Endodermal cell (in vitro differentiated cells): ENCODE results near the gene RABGAP1L. TPM values are rescaled to one million over a fixed set of nuclear protein-coding genes. Genes with fewer than 3 reads are reported as not detected.
"Not testable (repeated sequence)": the region's sequence is repeated elsewhere in the genome, so short reads cannot be mapped to it uniquely, and the experiment has no call there.

Experiments
- DNase-seq: peaks from one replicate; pipeline ENCODE4 v3.0.0-alpha.2; 2017
- H3K27ac ChIP-seq: 2 replicates; pipeline ENCODE4 v1.5.1; 2013; ENCODE audit warnings: mild to moderate bottlenecking, low read depth, low read length, moderate library complexity
- H3K27me3 ChIP-seq: 2 replicates; pipeline ENCODE4 v1.6.1; 2013; ENCODE audit warnings: mild to moderate bottlenecking, low read length, moderate library complexity; ENCODE audit not compliant: insufficient read depth, control insufficient read depth, poor library complexity, severe bottlenecking
- H3K36me3 ChIP-seq: 2 replicates; pipeline ENCODE4 v1.7.0; 2013; ENCODE audit warnings: mild to moderate bottlenecking, low read length, moderate library complexity; ENCODE audit not compliant: control insufficient read depth, insufficient read depth
- H3K4me1 ChIP-seq: one replicate; pipeline ENCODE4 v1.7.0; 2013; ENCODE audit warnings: low read length; ENCODE audit not compliant: control insufficient read depth, insufficient read depth
- H3K4me3 ChIP-seq: 2 replicates; pipeline ENCODE4 v1.5.1; 2013; ENCODE audit warnings: mild to moderate bottlenecking, low read length, moderate library complexity
- H3K9ac ChIP-seq: 2 replicates; pipeline ENCODE4 v1.6.1; 2013; ENCODE audit warnings: mild to moderate bottlenecking, low read length, moderate library complexity; ENCODE audit not compliant: poor library complexity, severe bottlenecking; ENCODE audit errors: extremely low read depth
- H3K9me3 ChIP-seq: 2 replicates; pipeline ENCODE4 v1.6.1; 2013; ENCODE audit warnings: mild to moderate bottlenecking, low read length, moderate library complexity; ENCODE audit not compliant: control insufficient read depth
- H3K27ac Mint-ChIP-seq: 2 replicates; pipeline ENCODE4 v1.8.0; 2020; ENCODE audit warnings: mixed read lengths
- H3K27me3 Mint-ChIP-seq: 2 replicates; pipeline ENCODE4 v1.8.0; 2021; ENCODE audit warnings: mild to moderate bottlenecking, mixed read lengths; ENCODE audit not compliant: insufficient read depth
- H3K36me3 Mint-ChIP-seq: 2 replicates; pipeline ENCODE4 v1.8.0; 2020; ENCODE audit warnings: low read depth, mixed read lengths
- H3K4me1 Mint-ChIP-seq: 2 replicates; pipeline ENCODE4 v1.8.0; 2020; ENCODE audit warnings: mixed read lengths
- H3K4me3 Mint-ChIP-seq: 2 replicates; pipeline ENCODE4 v1.8.0; 2020; ENCODE audit warnings: mild to moderate bottlenecking, moderate library complexity, mixed read lengths
- H3K9me3 Mint-ChIP-seq: 2 replicates; pipeline ENCODE4 v1.8.0; 2020; ENCODE audit warnings: mild to moderate bottlenecking, mixed read lengths
- CTCF ChIP-seq: fragments of 200-600 bp; sonication (generic); conservative IDR thresholded peaks from 2 replicates; pipeline ENCODE4 v1.5.0; 2021; ENCODE audit warnings: antibody characterized with exemption, mild to moderate bottlenecking
- WGBS, 2 experiments: methylation state at CpG; one replicate each; pipeline versions ENCODE4 v1.1.5 to v1.1.7; 2013; ENCODE audit warnings: missing lambda C conversion rate in 2 of 2, mixed read lengths in 1 of 2; ENCODE audit not compliant: insufficient coverage in 1 of 2, insufficient read length in 1 of 2; 5-methylcytosine and 5-hydroxymethylcytosine counted together
- total RNA-seq, 2 donors: library from RNA; stranded (reverse); fragmentation: NEBNext Ultra II Directional in 1 of 2; extraction: Animal tissue kit (Norgen Biotek cat#: 25700) in 1 of 2; gene quantifications; 2 replicates in 1 of 2; 3 replicates in 1 of 2; pipeline ENCODE4 v1.2.1, GENCODE V29; 2021

Gene RABGAP1L
- total RNA-seq, 2 donors from 2014 or later, result 32.5 to 36.9 TPM

DNA sequence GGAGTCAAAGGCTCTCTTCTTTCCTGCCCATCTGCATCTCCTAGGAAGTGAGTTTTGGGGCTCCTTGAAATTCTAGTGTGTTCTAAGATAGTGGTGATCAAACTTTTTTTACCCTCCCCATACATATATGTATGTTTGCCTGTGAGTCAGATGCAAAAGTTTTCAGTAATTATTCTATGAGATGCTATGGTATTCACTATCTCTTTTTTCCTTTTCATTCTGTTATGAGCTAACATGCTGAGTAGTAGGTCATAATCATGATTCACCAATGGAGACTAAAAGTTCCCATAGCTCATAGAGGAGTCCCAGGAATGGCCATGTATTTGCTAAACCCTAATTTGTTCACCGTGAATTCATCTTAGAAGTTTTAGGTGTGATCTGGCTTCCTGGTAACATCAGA lies 424.0 kb downstream of the RABGAP1L start:
- Mint-ChIP-seq H3K27me3 (no peaks in the 10 kb centered on the region), H3K4me3 (no peak overlapping the region), H3K9me3 (peaks cover 30% of the 10 kb centered on the region), H3K4me1 (no peaks in the 10 kb centered on the region), H3K36me3 (no peaks in the 10 kb centered on the region), H3K27ac (no peak overlapping the region)
- no peak overlapping the region for H3K9ac ChIP-seq
- no peak for TF ChIP-seq CTCF
- no peaks in the 10 kb centered on the region for H3K27me3 ChIP-seq
- no peak overlapping the region for H3K27ac ChIP-seq
- H3K4me1 ChIP-seq, result no peaks in the 10 kb centered on the region
- H3K4me3 ChIP-seq, result no peak overlapping the region
- DNase-seq, result no peak
- peaks cover 11% of the 10 kb centered on the region for H3K9me3 ChIP-seq
- 86 to 88% methylated on average over 1 of the region's 1 CpG for WGBS, 2 experiments
- no peaks in the 10 kb centered on the region for H3K36me3 ChIP-seq

- H3K4me3 Mint-ChIP-seq, result no peak overlapping the region
Observed at GRCh38 chr1:174584071-174584470, 424.8 kb downstream of the RABGAP1L start.

DNA sequence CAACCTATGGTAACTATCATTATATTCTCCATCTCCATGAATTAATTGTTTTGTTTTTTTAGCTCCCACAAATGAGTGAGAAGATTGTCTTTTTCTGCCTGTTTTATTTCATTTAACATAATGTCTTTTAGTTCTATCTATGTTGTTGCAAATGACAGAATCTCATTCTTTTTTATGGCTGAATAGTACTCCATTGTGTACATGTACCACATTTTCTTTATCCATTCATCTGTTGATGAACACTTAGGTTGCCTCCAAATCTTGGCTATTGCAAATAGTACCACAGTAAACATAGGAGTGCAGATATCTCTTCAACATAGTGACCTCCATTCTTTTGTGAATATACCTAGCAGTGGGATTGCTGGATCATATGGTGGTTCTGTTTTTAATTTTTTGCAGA lies 429.3 kb downstream of the RABGAP1L start:
- not testable (repeated sequence) for DNase-seq, H3K36me3 Mint-ChIP-seq, H3K9me3 ChIP-seq, H3K4me1 Mint-ChIP-seq, H3K27ac ChIP-seq, H3K27me3 Mint-ChIP-seq, H3K27ac Mint-ChIP-seq, H3K36me3 ChIP-seq, H3K4me1 ChIP-seq, H3K4me3 ChIP-seq, H3K4me3 Mint-ChIP-seq, H3K9ac ChIP-seq, H3K27me3 ChIP-seq
- peaks cover 25% of the 10 kb centered on the region for H3K9me3 Mint-ChIP-seq

More at GRCh38 chr1:174584071-174584470, 424.8 kb downstream of the RABGAP1L start:
- peaks cover 3% of the 10 kb centered on the region for H3K36me3 Mint-ChIP-seq
- H3K9me3 Mint-ChIP-seq, result peaks cover 34% of the 10 kb centered on the region
- H3K4me1 Mint-ChIP-seq, result no peaks in the 10 kb centered on the region
- TF ChIP-seq CTCF, result no peak
- WGBS, 2 experiments, result 83 to 100% methylated on average over 1 of the region's 1 CpG
- no peak overlapping the region for H3K4me3 ChIP-seq
- H3K4me1 ChIP-seq, result no peaks in the 10 kb centered on the region
- H3K27ac ChIP-seq, result no peak overlapping the region
- H3K27ac Mint-ChIP-seq, result no peak overlapping the region
- H3K27me3 Mint-ChIP-seq, result no peaks in the 10 kb centered on the region
- no peaks in the 10 kb centered on the region for H3K27me3 ChIP-seq
- no peak for DNase-seq
- H3K9me3 ChIP-seq, result peaks cover 7% of the 10 kb centered on the region
- H3K9ac ChIP-seq, result no peak overlapping the region
- H3K36me3 ChIP-seq, result no peaks in the 10 kb centered on the region

- Histone ChIP-seq H3K27me3 (no peaks in the 10 kb centered on the region), H3K27ac (no peak overlapping the region), H3K9me3 (no peaks in the 10 kb centered on the region), H3K9ac (no peak overlapping the region), H3K4me3 (no peak overlapping the region), H3K36me3 (no peaks in the 10 kb centered on the region), H3K4me1 (no peaks in the 10 kb centered on the region)
- TF ChIP-seq CTCF, result no peak
- Mint-ChIP-seq H3K27ac (no peak overlapping the region), H3K27me3 (no peaks in the 10 kb centered on the region), H3K9me3 (peaks cover 5% of the 10 kb centered on the region), H3K36me3 (peaks cover 4% of the 10 kb centered on the region), H3K4me3 (no peak overlapping the region), H3K4me1 (no peaks in the 10 kb centered on the region)
- no peak for DNase-seq
- WGBS, 2 experiments, result 100% methylated on average over 1 of the region's 1 CpG; no CpG with 5 or more reads in 1 of the 2 experiments
Observed at GRCh38 chr1:174605198-174605597, 445.9 kb downstream of the RABGAP1L start.
